ENCODE data around the gene GID8.

GID8 gene

GRCh38 chr20:62962891-62963613, 25.1 kb downstream of the GID8 start:
- Histone ChIP-seq H3K79me2 (ENCODE audit: insufficient read depth, low read length) (no peaks in the 10 kb centered on the region), H3K27me3 (ENCODE audit: low read length) (no peaks in the 10 kb centered on the region), H3K27ac (ENCODE audit: low read depth, low read length) (no peak overlapping the region), H3K36me3 (ENCODE audit: low read length) (no peaks in the 10 kb centered on the region), H3K4me2 (ENCODE audit: low read depth, low read length, poor library complexity, severe bottlenecking) (no peak overlapping the region), H3K9me2 (replicated peaks; ENCODE audit: insufficient read depth, low read length) (no peaks in the 10 kb centered on the region), H3K9ac (ENCODE audit: low read length) (no peak overlapping the region), H2AFZ (ENCODE audit: low read depth, low read length, severe bottlenecking) (no peak overlapping the region), H3K4me3 (ENCODE audit: insufficient read depth, low read length, poor library complexity, severe bottlenecking) (no peak overlapping the region), H4K20me1 (ENCODE audit: low read depth, low read length) (no peaks in the 10 kb centered on the region), H3F3A (ENCODE audit: insufficient read depth) (no peaks in the 10 kb centered on the region), H3K9me3 (ENCODE audit: insufficient read depth, low read length) (no peaks in the 10 kb centered on the region)
- TF ChIP-seq CTCF (IDR thresholded peaks at IDR 0.05; ENCODE audit: insufficient read depth, low read length, poor library complexity, severe bottlenecking), result no peak
- no peak for TF ChIP-seq EZH2phosphoT487 (conservative IDR thresholded peaks at IDR 0.05; ENCODE audit: low read length)

DNA sequence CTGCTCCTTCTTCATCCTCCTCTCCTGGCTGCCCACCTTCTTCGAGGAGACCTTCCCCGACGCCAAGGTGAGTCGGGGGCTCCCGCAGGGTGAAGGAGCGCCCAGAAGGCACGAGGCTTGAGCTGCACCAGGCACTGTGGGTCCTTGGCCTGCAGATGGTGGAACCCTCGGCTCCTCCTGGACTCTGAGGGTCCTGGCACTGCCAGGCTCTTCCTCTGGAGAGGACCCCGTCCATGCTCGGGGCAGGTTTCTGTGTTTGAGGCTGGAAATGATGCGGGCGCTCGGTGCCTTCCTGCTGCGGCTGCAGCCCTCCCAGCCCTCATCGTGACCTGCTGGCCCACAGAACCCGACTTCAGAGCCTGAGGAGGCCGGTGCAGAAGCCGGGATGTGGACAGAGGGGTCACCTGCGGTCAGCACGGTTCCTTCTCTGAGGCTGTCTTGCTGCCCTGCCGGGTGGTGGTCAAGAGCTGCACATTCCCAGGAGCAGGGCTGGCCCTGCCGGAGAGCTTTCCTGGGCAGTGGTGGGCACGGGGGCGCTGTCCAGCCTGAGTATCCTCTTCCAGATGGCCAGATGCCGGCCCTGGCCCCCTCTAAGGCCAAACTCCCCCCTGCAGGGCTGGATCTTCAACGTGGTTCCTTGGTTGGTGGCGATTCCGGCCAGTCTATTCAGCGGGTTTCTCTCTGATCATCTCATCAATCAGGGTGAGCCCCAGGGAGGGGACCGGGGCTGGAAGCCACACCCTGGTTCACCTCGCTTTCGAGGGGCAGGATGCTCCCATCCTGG, 25.9 kb downstream of the GID8 start:
- Histone ChIP-seq H3K27me3 (ENCODE audit: low read length) (no peaks in the 10 kb centered on the region), H2AFZ (ENCODE audit: low read depth, low read length, severe bottlenecking) (no peak overlapping the region), H3F3A (ENCODE audit: insufficient read depth) (no peaks in the 10 kb centered on the region), H3K79me2 (ENCODE audit: insufficient read depth, low read length) (no peaks in the 10 kb centered on the region), H3K9ac (ENCODE audit: low read length) (no peak overlapping the region), H4K20me1 (ENCODE audit: low read depth, low read length) (no peaks in the 10 kb centered on the region), H3K9me3 (ENCODE audit: insufficient read depth, low read length) (no peaks in the 10 kb centered on the region), H3K4me2 (ENCODE audit: low read depth, low read length, poor library complexity, severe bottlenecking) (no peak overlapping the region), H3K9me2 (replicated peaks; ENCODE audit: insufficient read depth, low read length) (no peaks in the 10 kb centered on the region), H3K36me3 (ENCODE audit: low read length) (no peaks in the 10 kb centered on the region), H3K27ac (ENCODE audit: low read depth, low read length) (no peak overlapping the region), H3K4me3 (ENCODE audit: insufficient read depth, low read length, poor library complexity, severe bottlenecking) (no peak overlapping the region)
- TF ChIP-seq EZH2phosphoT487 (conservative IDR thresholded peaks at IDR 0.05; ENCODE audit: low read length) (no peak), CTCF (IDR thresholded peaks at IDR 0.05; ENCODE audit: insufficient read depth, low read length, poor library complexity, severe bottlenecking) (no peak)

DNA sequence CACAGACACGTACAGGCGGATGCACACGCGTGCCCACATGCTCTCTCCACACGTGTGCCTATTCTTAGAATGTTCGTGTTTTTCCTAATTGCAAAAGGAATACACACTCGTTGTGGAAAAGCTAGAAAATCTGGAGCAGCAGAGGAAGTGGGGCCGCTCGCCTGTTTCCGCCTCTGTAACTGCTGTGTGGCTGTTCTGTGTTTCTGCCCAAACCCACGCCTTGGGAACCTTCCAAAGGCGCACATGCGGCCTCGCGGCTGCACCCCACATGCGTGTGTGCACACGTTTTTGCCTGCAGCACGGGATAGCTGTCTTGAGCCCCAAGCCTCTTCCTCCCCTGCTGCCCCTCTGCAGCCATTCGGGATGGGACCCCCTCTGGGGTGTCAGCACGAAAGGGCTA, 26.8 kb downstream of the GID8 start:
- Histone ChIP-seq H3K36me3 (ENCODE audit: low read length) (no peaks in the 10 kb centered on the region), H3K9me2 (replicated peaks; ENCODE audit: insufficient read depth, low read length) (no peaks in the 10 kb centered on the region), H3K4me3 (ENCODE audit: insufficient read depth, low read length, poor library complexity, severe bottlenecking) (no peak overlapping the region), H3K9ac (ENCODE audit: low read length) (no peak overlapping the region), H3K27me3 (ENCODE audit: low read length) (no peaks in the 10 kb centered on the region), H3K79me2 (ENCODE audit: insufficient read depth, low read length) (no peaks in the 10 kb centered on the region), H3K9me3 (ENCODE audit: insufficient read depth, low read length) (no peaks in the 10 kb centered on the region), H4K20me1 (ENCODE audit: low read depth, low read length) (no peaks in the 10 kb centered on the region), H2AFZ (ENCODE audit: low read depth, low read length, severe bottlenecking) (no peak overlapping the region), H3K4me2 (ENCODE audit: low read depth, low read length, poor library complexity, severe bottlenecking) (no peak overlapping the region), H3F3A (ENCODE audit: insufficient read depth) (no peaks in the 10 kb centered on the region), H3K27ac (ENCODE audit: low read depth, low read length) (no peak overlapping the region)
- TF ChIP-seq EZH2phosphoT487 (conservative IDR thresholded peaks at IDR 0.05; ENCODE audit: low read length) (no peak), CTCF (IDR thresholded peaks at IDR 0.05; ENCODE audit: insufficient read depth, low read length, poor library complexity, severe bottlenecking) (no peak)

Data from SU-DHL-6 (cell line).